ENCODE data around the gene PRPF18. TPM values are rescaled to one million over a fixed set of nuclear protein-coding genes. Genes with fewer than 3 reads are reported as not detected.

Gene PRPF18
- total RNA-seq, 1 experiment from 2014 or later, result 10.2 TPM

DNA sequence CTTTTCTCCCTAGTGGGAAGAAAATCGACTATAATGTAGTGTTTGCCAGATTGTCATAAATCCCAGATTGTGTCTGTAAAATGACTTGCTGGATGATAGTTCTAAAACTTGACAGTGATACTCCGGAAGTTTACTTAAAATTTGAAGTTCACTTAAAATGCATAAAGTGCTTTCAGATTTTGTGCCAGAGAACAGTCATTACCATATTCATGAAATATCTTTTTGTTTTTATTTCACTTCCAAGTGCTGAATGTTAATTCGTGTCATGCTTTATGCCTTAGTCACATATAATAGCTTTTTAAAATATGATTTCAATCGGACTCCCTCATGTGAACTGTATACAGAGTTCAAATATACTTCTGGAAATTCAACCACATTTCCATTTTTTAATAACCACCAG, 30.4 kb downstream of the PRPF18 start:
- CTCF ChIA-PET, result no interaction called here
- DNase-seq (no peak), ATAC-seq (no peak)
- Histone ChIP-seq H3K9ac (ENCODE audit: low read length) (no peak overlapping the region), H3F3A (ENCODE audit: low read length, unreplicated experiment) (no peaks in the 10 kb centered on the region), H4K20me1 (ENCODE audit: low read length) (no peaks in the 10 kb centered on the region), H3K27ac (ENCODE audit: low read length) (no peak overlapping the region), H3K36me3 (ENCODE audit: low read depth, low read length) (no peaks in the 10 kb centered on the region), H3K27me3 (ENCODE audit: low read length) (no peaks in the 10 kb centered on the region), H3K4me2 (ENCODE audit: low read length) (no peak overlapping the region), H3K9me3 (ENCODE audit: low read length) (no peaks in the 10 kb centered on the region), H2AFZ (ENCODE audit: low read length) (no peak overlapping the region), H3K9me2 (replicated peaks; ENCODE audit: low read length) (no peaks in the 10 kb centered on the region), H3K4me3 (ENCODE audit: low read length) (no peak overlapping the region), H3K79me2 (ENCODE audit: low read length) (no peaks in the 10 kb centered on the region), H3K4me1 (ENCODE audit: insufficient read depth, low read length) (no peaks in the 10 kb centered on the region)
- POLR2A ChIA-PET (ENCODE audit: unreplicated experiment), result interaction anchor here (0.7 kb wide), 1 partner anchor 12 kb away, joined by 4 read pairs; no protein-coding TSS in a partner anchor
- BruUV-seq (replicated peaks), result no TSS peak
- intact Hi-C loops (cut with micrococcal nuclease), result no loop called here
- TF ChIP-seq EZH2 (IDR thresholded peaks at IDR 0.05; ENCODE audit: low read length, unreplicated experiment) (no peak), EZH2phosphoT487 (IDR thresholded peaks at IDR 0.05; ENCODE audit: borderline replicate concordance, low read length) (no peak), CTCF (conservative IDR thresholded peaks at IDR 0.05; ENCODE audit: low read depth, low read length) (no peak)

GRCh38 chr10:13621931-13622330, 35.2 kb downstream of the PRPF18 start:
- POLR2A ChIA-PET (ENCODE audit: unreplicated experiment), result no interaction called here
- Histone ChIP-seq H3K27me3 (ENCODE audit: low read length) (no peaks in the 10 kb centered on the region), H3K27ac (ENCODE audit: low read length) (no peak overlapping the region), H3K9me2 (replicated peaks; ENCODE audit: low read length) (no peaks in the 10 kb centered on the region), H3K36me3 (ENCODE audit: low read depth, low read length) (no peaks in the 10 kb centered on the region), H3K4me1 (ENCODE audit: insufficient read depth, low read length) (no peaks in the 10 kb centered on the region), H3K9ac (ENCODE audit: low read length) (no peak overlapping the region), H3K4me2 (ENCODE audit: low read length) (no peak overlapping the region), H4K20me1 (ENCODE audit: low read length) (no peaks in the 10 kb centered on the region), H2AFZ (ENCODE audit: low read length) (no peak overlapping the region), H3K79me2 (ENCODE audit: low read length) (no peaks in the 10 kb centered on the region), H3K4me3 (ENCODE audit: low read length) (no peak overlapping the region), H3K9me3 (ENCODE audit: low read length) (no peaks in the 10 kb centered on the region), H3F3A (ENCODE audit: low read length, unreplicated experiment) (no peaks in the 10 kb centered on the region)
- BruUV-seq (replicated peaks), result no TSS peak
- TF ChIP-seq EZH2 (IDR thresholded peaks at IDR 0.05; ENCODE audit: low read length, unreplicated experiment) (no peak), EZH2phosphoT487 (IDR thresholded peaks at IDR 0.05; ENCODE audit: borderline replicate concordance, low read length) (no peak), CTCF (conservative IDR thresholded peaks at IDR 0.05; ENCODE audit: low read depth, low read length) (no peak)
- intact Hi-C loops (cut with micrococcal nuclease), result no loop called here
- DNase-seq (no peak), ATAC-seq (no peak)
- CTCF ChIA-PET, result no interaction called here

DNA sequence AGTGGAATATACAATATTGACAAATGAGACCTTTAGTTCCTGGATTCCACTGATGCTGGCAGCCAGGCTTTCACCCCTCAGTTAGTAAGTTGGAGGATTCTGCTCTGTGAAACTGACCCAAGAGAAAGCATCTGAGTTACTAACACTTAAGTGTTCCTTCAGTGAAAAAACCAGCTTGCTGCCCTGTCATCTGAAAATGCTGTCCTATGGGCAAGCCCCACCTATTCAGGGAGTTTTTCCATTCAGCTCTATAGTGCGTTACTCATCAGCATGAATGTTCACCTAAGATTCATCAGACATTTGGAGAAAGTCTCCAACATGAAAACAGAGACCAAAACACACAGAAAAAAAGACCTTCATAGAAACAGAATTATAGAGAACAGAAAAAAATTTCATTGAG, 37.9 kb downstream of the PRPF18 start:
- no peaks in the 10 kb centered on the region for H3K79me2 ChIP-seq (ENCODE audit: low read length)
- H3K9me2 ChIP-seq (replicated peaks; ENCODE audit: low read length), result no peaks in the 10 kb centered on the region
- TF ChIP-seq EZH2 (IDR thresholded peaks at IDR 0.05; ENCODE audit: low read length, unreplicated experiment), result no peak
- no peak for TF ChIP-seq EZH2phosphoT487 (IDR thresholded peaks at IDR 0.05; ENCODE audit: borderline replicate concordance, low read length)
- no peak for TF ChIP-seq CTCF (conservative IDR thresholded peaks at IDR 0.05; ENCODE audit: low read depth, low read length)
- H3K36me3 ChIP-seq (ENCODE audit: low read depth, low read length), result no peaks in the 10 kb centered on the region
- no peak overlapping the region for H2AFZ ChIP-seq (ENCODE audit: low read length)
- no TSS peak for BruUV-seq (replicated peaks)
- ATAC-seq, result no peak
- ChIA-PET POLR2A (ENCODE audit: unreplicated experiment) (no interaction called here), CTCF (no interaction called here)
- no peak overlapping the region for H3K9ac ChIP-seq (ENCODE audit: low read length)
- no peak overlapping the region for H3K4me2 ChIP-seq (ENCODE audit: low read length)
- no peaks in the 10 kb centered on the region for H4K20me1 ChIP-seq (ENCODE audit: low read length)
- no peaks in the 10 kb centered on the region for H3F3A ChIP-seq (ENCODE audit: low read length, unreplicated experiment)
- H3K4me3 ChIP-seq (ENCODE audit: low read length), result no peak overlapping the region
- intact Hi-C loops (cut with micrococcal nuclease), result no loop called here
- DNase-seq, result no peak
- no peaks in the 10 kb centered on the region for H3K4me1 ChIP-seq (ENCODE audit: insufficient read depth, low read length)
- H3K27ac ChIP-seq (ENCODE audit: low read length), result no peak overlapping the region
- H3K27me3 ChIP-seq (ENCODE audit: low read length), result no peaks in the 10 kb centered on the region
- no peaks in the 10 kb centered on the region for H3K9me3 ChIP-seq (ENCODE audit: low read length)

All from PC-3 (cell line).